Transverse colon (tissue), 4 donors: Measurements from ENCODE around the gene ZNF106. TPM values are rescaled to one million over a fixed set of nuclear protein-coding genes. Genes with fewer than 3 reads are reported as not detected.

ENCODE experiments used
- DNase-seq: peaks from one replicate; pipeline ENCODE4 v3.0.0-alpha.2; 2019
- H3K27ac ChIP-seq, 4 donors: fragments of 200-600 bp; sonication (generic); 2 replicates each; pipeline ENCODE4 v1.5.1; 2016 to 2018; ENCODE audit warnings: inconsistent platforms in 4 of 4
- H3K27me3 ChIP-seq: fragments of 200-600 bp; sonication (generic); 2 replicates; pipeline ENCODE4 v1.5.1; 2017; ENCODE audit warnings: inconsistent platforms
- H3K36me3 ChIP-seq, 4 donors: fragments of 200-600 bp; sonication (generic); 2 replicates each; pipeline ENCODE4 v1.5.1; 2017 to 2019; ENCODE audit warnings: inconsistent platforms in 4 of 4
- H3K4me1 ChIP-seq, 4 donors: fragments of 200-600 bp; sonication (generic); 2 replicates each; pipeline ENCODE4 v1.5.1; 2017 to 2020; ENCODE audit warnings: inconsistent platforms in 4 of 4
- H3K4me3 ChIP-seq, 4 donors: fragments of 200-600 bp; sonication (generic); 1 replicate in 1 of 4; 2 replicates in 3 of 4; pipeline versions ENCODE4 v1.5.1 to v1.6.1; 2017 to 2019; ENCODE audit warnings: inconsistent platforms in 4 of 4
- H3K9me3 ChIP-seq, 2 donors: fragments of 200-600 bp; sonication (generic); 2 replicates each; pipeline ENCODE4 v1.5.1; 2017 to 2019; ENCODE audit warnings: inconsistent platforms in 2 of 2
- CTCF ChIP-seq, 5 experiments: fragments of 200-600 bp in 3 of 5; fragments of 450-650 bp in 2 of 5; sonication (generic) in 3 of 5; IDR thresholded peaks; 1 replicate in 2 of 5; 2 replicates in 3 of 5; pipeline ENCODE4 v1.5.1; 2016 to 2017; ENCODE audit warnings: antibody characterized with exemption in 5 of 5, inconsistent platforms in 3 of 5, mild to moderate bottlenecking in 2 of 5, moderate library complexity in 1 of 5
- EP300 ChIP-seq: sonication (generic); formaldehyde crosslinking; IDR thresholded peaks from one replicate; pipeline ENCODE4 v1.6.1; 2017; ENCODE audit warnings: antibody characterized with exemption, low read depth
- POLR2A ChIP-seq: fragments of 450-650 bp; IDR thresholded peaks from one replicate; pipeline ENCODE4 v1.6.1; 2016; ENCODE audit warnings: antibody characterized with exemption, mild to moderate bottlenecking, moderate library complexity
- POLR2AphosphoS5 ChIP-seq, 3 donors: sonication (generic); formaldehyde crosslinking; IDR thresholded peaks; one replicate each; pipeline ENCODE4 v1.6.1; 2016; ENCODE audit warnings: antibody characterized with exemption in 3 of 3
- WGBS, 2 donors: methylation state at CpG; one replicate each; pipeline ENCODE4 v1.1.5; 2018; ENCODE audit warnings: low coverage in 1 of 2; 5-methylcytosine and 5-hydroxymethylcytosine counted together
- in situ Hi-C, 4 donors: fragments of 200-750 bp; cut with MboI; loops; one replicate each; pipeline versions ENCODE4 v1.15.0 to v1.15.1; 2017; ENCODE audit warnings: low sequenced_read_pairs in 3 of 4, low pct_ligation_motif_present in 1 of 4, low pct_unique_long_range_greater_than_20kb in 1 of 4
- intact Hi-C: fragments of 100-400 bp; cut with DNase I; formaldehyde crosslinking; loops from one replicate; pipeline ENCODE4 v1.15.1; 2023; ENCODE audit warnings: low total_unique reads
- total RNA-seq, 4 donors: library from RNA; depleted of rRNA; stranded (reverse); fragments of >200 nt; gene quantifications; one replicate each; pipeline ENCODE4 v1.1.0, GENCODE V29; 2016

Gene ZNF106
- total RNA-seq, 4 donors from 2014 or later: 44.2 to 60.6 (median 50.0) TPM

GRCh38 chr15:42511007-42511391 lies 20.1 kb upstream of the ZNF106 start:
- Histone ChIP-seq H3K36me3 (peaks cover 0 to 35% (median 2%) of the 10 kb centered on the region in 4 donors), H3K27ac (peak overlapping the region in 1 of 4 donors; percentile 26), H3K4me1 (peaks cover 0 to 7% (median 1%) of the 10 kb centered on the region in 4 donors), H3K4me3 (no peak overlapping the region), H3K27me3 (no peaks in the 10 kb centered on the region), H3K9me3 (no peaks in the 10 kb centered on the region)
- no peak for DNase-seq
- TF ChIP-seq POLR2A (no peak), CTCF (IDR thresholded peaks at IDR 0.05) (no peak), EP300 (no peak), POLR2AphosphoS5 (IDR thresholded peaks at IDR 0.05) (no peak)
- WGBS, 2 donors: 56 to 81% methylated on average over 4 of the region's 4 CpGs
- in situ Hi-C loops (no loop called here), intact Hi-C loops (no loop called here)

GRCh38 chr15:42510258-42511006 lies 19.5 kb upstream of the ZNF106 start:
- in situ Hi-C loops: no loop called here
- DNase-seq: no peak
- H3K9me3 ChIP-seq: no peaks in the 10 kb centered on the region
- H3K27me3 ChIP-seq: no peaks in the 10 kb centered on the region
- H3K36me3 ChIP-seq: peaks cover 0 to 29% (median 0%) of the 10 kb centered on the region in 4 donors
- H3K4me3 ChIP-seq: no peak overlapping the region
- 85 to 98% methylated on average over 3 to 4 of the region's 4 CpGs for WGBS, 2 donors
- no peak overlapping the region for H3K27ac ChIP-seq
- intact Hi-C loops: no loop called here
- TF ChIP-seq EP300 (no peak), POLR2A (no peak)
- peaks cover 0 to 7% (median 1%) of the 10 kb centered on the region in 4 donors for H3K4me1 ChIP-seq

- WGBS, 2 donors: 56 to 74% methylated on average over 4 to 9 of the region's 9 CpGs
- Histone ChIP-seq H3K36me3 (peaks cover 0 to 8% (median 0%) of the 10 kb centered on the region in 4 donors), H3K27ac (peak overlapping the region in 2 of 4 donors; percentile 25 to 63), H3K4me3 (no peak overlapping the region), H3K9me3 (no peaks in the 10 kb centered on the region), H3K4me1 (peaks cover 0 to 12% (median 8%) of the 10 kb centered on the region in 4 donors), H3K27me3 (no peaks in the 10 kb centered on the region)
- intact Hi-C loops (no loop called here), in situ Hi-C loops (no loop called here)
- DNase-seq: no peak
- TF ChIP-seq CTCF (IDR thresholded peaks at IDR 0.05) (no peak), POLR2A (no peak), POLR2AphosphoS5 (IDR thresholded peaks at IDR 0.05) (peak in 2 of 3 donors; percentile 15 to 29), EP300 (no peak)
Measured at GRCh38 chr15:42508263-42508690, 17.3 kb upstream of the ZNF106 start.

- peaks cover 0 to 2% (median 0%) of the 10 kb centered on the region in 4 donors for H3K36me3 ChIP-seq
- peaks cover 0 to 12% (median 8%) of the 10 kb centered on the region in 4 donors for H3K4me1 ChIP-seq
- no peak overlapping the region for H3K4me3 ChIP-seq
- intact Hi-C loops: no loop called here
- H3K9me3 ChIP-seq: no peaks in the 10 kb centered on the region
- TF ChIP-seq EP300: no peak
- no peak for TF ChIP-seq POLR2A
- no peak for TF ChIP-seq CTCF (IDR thresholded peaks at IDR 0.05)
- no peak for TF ChIP-seq POLR2AphosphoS5 (IDR thresholded peaks at IDR 0.05)
- 75 to 89% methylated on average over 3 to 4 of the region's 4 CpGs for WGBS, 2 donors
- no peak for DNase-seq
- in situ Hi-C loops: no loop called here
- H3K27me3 ChIP-seq: no peaks in the 10 kb centered on the region
- H3K27ac ChIP-seq: peak overlapping the region in 1 of 4 donors; percentile 14
Measured at GRCh38 chr15:42507514-42507913, 16.6 kb upstream of the ZNF106 start.
